Activated CD8-positive, alpha-beta T cell treated with anti-CD3 and anti-CD28 coated beads for 36 hours (primary cell): ENCODE measurements around the gene NOL4L. TPM values are rescaled to one million over a fixed set of nuclear protein-coding genes. Genes with fewer than 3 reads are reported as not detected.
A peak's percentile ranks its signal among the peaks of the same experiment; 100 is the strongest.

Experiments
- ATAC-seq: fragments of 200-7000 bp; cut with Tn5 transposase; one replicate; pipeline ENCODE4 v1.10.0; 2021; ENCODE audit warnings: mild to moderate bottlenecking, moderate library complexity
- CTCF ChIA-PET: fragments of 350-600 bp; sonication (Branson Sonifier 250); formaldehyde crosslinking; loops from one replicate; lab custom pipeline; 2021; ENCODE audit warnings: antibody characterized with exemption; lab: Charles Lee
- POLR2A ChIA-PET: fragments of 350-600 bp; sonication (Branson Sonifier 250); formaldehyde crosslinking; loops from one replicate; lab custom pipeline; 2021; ENCODE audit warnings: antibody characterized with exemption; lab: Charles Lee
- DNase-seq: peaks from one replicate; pipeline ENCODE4 v3.0.0-alpha.2; 2020
- H3K27ac Mint-ChIP-seq: one replicate; pipeline ENCODE4 v1.8.0; 2021; ENCODE audit warnings: mild to moderate bottlenecking, mixed read lengths
- H3K27me3 Mint-ChIP-seq: one replicate; pipeline ENCODE4 v1.8.0; 2021; ENCODE audit warnings: mixed read lengths
- H3K36me3 Mint-ChIP-seq: one replicate; pipeline ENCODE4 v1.8.0; 2021; ENCODE audit warnings: low read depth, mixed read lengths
- H3K4me1 Mint-ChIP-seq: one replicate; pipeline ENCODE4 v1.8.0; 2021; ENCODE audit warnings: low read depth, mixed read lengths
- H3K4me3 Mint-ChIP-seq: one replicate; pipeline ENCODE4 v1.8.0; 2021; ENCODE audit warnings: mild to moderate bottlenecking, moderate library complexity, mixed read lengths
- H3K9me3 Mint-ChIP-seq: one replicate; pipeline ENCODE4 v1.8.0; 2021; ENCODE audit warnings: mixed read lengths
- CTCF ChIP-seq: fragments of 200-600 bp; IDR thresholded peaks from one replicate; pipeline ENCODE4 v1.8.0; 2022; ENCODE audit warnings: antibody characterized with exemption, mild to moderate bottlenecking
- intact Hi-C: fragments of 100-400 bp; cut with micrococcal nuclease; formaldehyde crosslinking; loops from one replicate; pipeline ENCODE4 v1.10.0; 2022
- total RNA-seq, 2 experiments: library from RNA; stranded (reverse); gene quantifications; one replicate each; pipeline ENCODE4 v1.2.3, GENCODE V29; 2021

The NOL4L gene
- total RNA-seq, 2 experiments from 2014 or later, result 23.3 to 23.9 TPM

- Mint-ChIP-seq H3K27ac (peak overlapping the region; percentile 91), H3K36me3 (peaks cover 4% of the 10 kb centered on the region), H3K4me1 (peaks cover 33% of the 10 kb centered on the region), H3K9me3 (peaks cover 7% of the 10 kb centered on the region), H3K27me3 (no peaks in the 10 kb centered on the region), H3K4me3 (peak overlapping the region; percentile 81)
- ATAC-seq (peak; percentile 87), DNase-seq (peak; percentile 95)
- POLR2A ChIA-PET, result interaction anchor here (1.2 to 3.1 kb wide), 4 partner anchors 9 to 47 kb away, joined by 3 to 15 read pairs (median 4); no protein-coding TSS in a partner anchor
- intact Hi-C loops, result no loop called here
- peak; percentile 90 for TF ChIP-seq CTCF
- CTCF ChIA-PET, result interaction anchor here (0.8 to 4.2 kb wide), 13 partner anchors 12 to 304 kb away, joined by 3 to 23 read pairs (median 3); no protein-coding TSS in a partner anchor
Measured at GRCh38 chr20:32484958-32485769, 100.0 kb downstream of the NOL4L start.

- peak; percentile 5 for ATAC-seq
- intact Hi-C loops, result no loop called here
- ChIA-PET POLR2A (interaction anchor here (0.6 to 3.1 kb wide), 5 partner anchors 9 to 156 kb away, joined by 3 to 15 read pairs (median 4); no protein-coding TSS in a partner anchor), CTCF (interaction anchor here (1.1 to 4.2 kb wide), 12 partner anchors 12 to 281 kb away, joined by 3 to 23 read pairs (median 3); no protein-coding TSS in a partner anchor)
- Mint-ChIP-seq H3K4me3 (peak overlapping the region; percentile 81), H3K4me1 (peaks cover 38% of the 10 kb centered on the region), H3K27me3 (no peaks in the 10 kb centered on the region), H3K27ac (peak overlapping the region; percentile 66), H3K36me3 (peaks cover 4% of the 10 kb centered on the region), H3K9me3 (peaks cover 7% of the 10 kb centered on the region)
- no peak for TF ChIP-seq CTCF
- peak; percentile 45 for DNase-seq
Measured at GRCh38 chr20:32484225-32484957, 100.7 kb downstream of the NOL4L start.

- Mint-ChIP-seq H3K36me3 (peaks cover 3% of the 10 kb centered on the region), H3K4me1 (peaks cover 43% of the 10 kb centered on the region), H3K27ac (peak overlapping the region; percentile 64), H3K9me3 (peaks cover 5% of the 10 kb centered on the region), H3K4me3 (peak overlapping the region; percentile 76), H3K27me3 (no peaks in the 10 kb centered on the region)
- ATAC-seq, result peak; percentile 38
- POLR2A ChIA-PET, result interaction anchor here (0.6 to 3.1 kb wide), 7 partner anchors 8 to 155 kb away, joined by 3 to 15 read pairs (median 4); no protein-coding TSS in a partner anchor
- no peak for TF ChIP-seq CTCF
- peak; percentile 68 for DNase-seq
- CTCF ChIA-PET, result interaction anchor here (1.1 to 4.2 kb wide), 5 partner anchors 13 to 280 kb away, joined by 3 to 23 read pairs (median 3); no protein-coding TSS in a partner anchor
- intact Hi-C loops, result no loop called here
Measured at GRCh38 chr20:32483351-32484224, 101.5 kb downstream of the NOL4L start.

GRCh38 chr20:32482442-32483261 lies 102.5 kb downstream of the NOL4L start:
- peaks cover 47% of the 10 kb centered on the region for H3K4me1 Mint-ChIP-seq
- H3K27me3 Mint-ChIP-seq, result no peaks in the 10 kb centered on the region
- H3K36me3 Mint-ChIP-seq, result no peaks in the 10 kb centered on the region
- CTCF ChIA-PET, result interaction anchor here (1.5 to 1.7 kb wide), 2 partner anchors 26 to 40 kb away, joined by 3 read pairs; no protein-coding TSS in a partner anchor
- intact Hi-C loops, result no loop called here
- no peaks in the 10 kb centered on the region for H3K9me3 Mint-ChIP-seq
- H3K27ac Mint-ChIP-seq, result no peak overlapping the region
- peak overlapping the region; percentile 71 for H3K4me3 Mint-ChIP-seq
- peak; percentile 7 for ATAC-seq
- POLR2A ChIA-PET, result interaction anchor here (0.8 to 1.2 kb wide), 4 partner anchors 41 to 125 kb away, joined by 3 to 6 read pairs (median 4); no protein-coding TSS in a partner anchor
- peak; percentile 41 for DNase-seq
- TF ChIP-seq CTCF, result no peak
